K562 (cell line): Measurements from ENCODE around the gene CREB5. TPM values are rescaled to one million over a fixed set of nuclear protein-coding genes. Genes with fewer than 3 reads are reported as not detected.
"Not testable (repeated sequence)": the region's sequence is repeated elsewhere in the genome, so short reads cannot be mapped to it uniquely, and the experiment has no call there.

Source experiments
- ATAC-seq: fragments of 200-7000 bp; cut with Tn5 transposase; 3 replicates; pipeline ENCODE4 v1.9.1; 2020; ENCODE audit warnings: moderate library complexity
- BruUV-seq: library from RNA; stranded (reverse); fragments of 400-500 nt; replicated peaks from 2 replicates; lab custom pipeline; 2021; lab: Mats Ljungman, UMichigan
- CTCF ChIA-PET: fragments of 300-600 bp; formaldehyde crosslinking; extraction: SDS; loops from one replicate; lab custom pipeline; 2021; ENCODE audit warnings: low intra/inter-chr PET ratio; lab: Yijun Ruan, JAX
- POLR2A ChIA-PET: fragments of 300-600, 350-650 bp; sonication (Branson Sonifier 250); formaldehyde crosslinking; extraction: SDS; loops from one replicate; lab custom pipeline; 2021; ENCODE audit warnings: antibody characterized with exemption, inconsistent platforms; lab: Yijun Ruan, JAX
- DNase-seq, 4 experiments: peaks; one replicate each; pipeline versions ENCODE4 v3.0.0 to v3.0.0-alpha.2; 2011 to 2018; ENCODE audit warnings: low spot score in 3 of 4, mixed read lengths in 3 of 4; ENCODE audit errors: extremely low read depth in 1 of 4
- FAIRE-seq: peaks from 2 replicates; lab custom pipeline; 2011; peaks lifted over from hg19 to GRCh38; lab: Jason Lieb, UNC
- H2AFZ ChIP-seq: 2 replicates; pipeline ENCODE4 v1.6.0; 2011; ENCODE audit warnings: low read depth, low read length, control low read depth, inconsistent platforms
- H3K27ac ChIP-seq: fragments of 200-600 bp; 3 replicates; pipeline ENCODE4 v1.8.0; 2011; ENCODE audit warnings: low read depth, mild to moderate bottlenecking, control low read depth, inconsistent platforms, low read length, moderate library complexity, mixed read lengths; ENCODE audit errors: extremely low read depth
- H3K27me3 ChIP-seq, 2 experiments: fragments of 300-600 bp in 1 of 2; 2 replicates in 1 of 2; 3 replicates in 1 of 2; pipeline versions ENCODE4 v1.6.0 to v1.8.0; 2011; ENCODE audit warnings: inconsistent platforms in 2 of 2, low read length in 2 of 2, mild to moderate bottlenecking in 1 of 2, mixed read lengths in 1 of 2, moderate library complexity in 1 of 2; ENCODE audit not compliant: control insufficient read depth in 2 of 2, insufficient read depth in 2 of 2
- H3K36me3 ChIP-seq: fragments of 300-600 bp; 3 replicates; pipeline ENCODE4 v1.8.0; 2011; ENCODE audit warnings: mild to moderate bottlenecking, low read length, inconsistent platforms; ENCODE audit not compliant: control insufficient read depth, insufficient read depth
- H3K4me1 ChIP-seq, 2 experiments: fragments of 200-600 bp in 1 of 2; replicated peaks in 1 of 2; 2 replicates in 1 of 2; 3 replicates in 1 of 2; pipeline versions ENCODE4 v1.5.1 to v1.8.0; 2011; ENCODE audit warnings: inconsistent platforms in 2 of 2, low read length in 2 of 2, mild to moderate bottlenecking in 1 of 2, mixed read lengths in 1 of 2, moderate library complexity in 1 of 2; ENCODE audit not compliant: control insufficient read depth in 2 of 2, insufficient read depth in 2 of 2
- H3K4me2 ChIP-seq: 2 replicates; pipeline ENCODE4 v1.6.1; 2011; ENCODE audit warnings: low read length, control low read depth, inconsistent platforms, mixed read lengths; ENCODE audit not compliant: insufficient read depth
- H3K4me3 ChIP-seq: fragments of 200-600 bp; sonication (generic), shearing (Covaris generic); 2 replicates; pipeline ENCODE4 v1.5.1; 2016; ENCODE audit warnings: control low read depth, inconsistent platforms
- H3K79me2 ChIP-seq: fragments of 200-600 bp; 3 replicates; pipeline ENCODE4 v1.8.0; 2011; ENCODE audit warnings: low read length, inconsistent platforms; ENCODE audit not compliant: control insufficient read depth, insufficient read depth
- H3K9ac ChIP-seq, 2 experiments: 2 replicates each; pipeline versions ENCODE4 v1.6.0 to v1.6.1; 2011; ENCODE audit warnings: low read depth in 2 of 2, low read length in 2 of 2, control low read depth in 1 of 2, inconsistent platforms in 1 of 2, mild to moderate bottlenecking in 1 of 2, mixed read lengths in 1 of 2; ENCODE audit not compliant: insufficient read depth in 1 of 2
- H3K9me1 ChIP-seq: one replicate; pipeline ENCODE4 v1.6.0; 2011; ENCODE audit warnings: inconsistent platforms, mild to moderate bottlenecking, low read length, moderate library complexity; ENCODE audit not compliant: control insufficient read depth, insufficient read depth
- H3K9me3 ChIP-seq: replicated peaks from 2 replicates; pipeline ENCODE4 v1.5.1; 2011; ENCODE audit warnings: low read depth, low read length, inconsistent platforms; ENCODE audit not compliant: control insufficient read depth, insufficient read depth
- H4K20me1 ChIP-seq: replicated peaks from 2 replicates; pipeline ENCODE4 v1.6.1; 2011; ENCODE audit warnings: low read length, inconsistent platforms, mixed read lengths; ENCODE audit not compliant: control insufficient read depth, insufficient read depth
- BCL6 ChIP-seq: fragments of 250-450 bp; sonication (Bioruptor Pico); IDR thresholded peaks from 2 replicates; pipeline ENCODE4 v1.4.0; 2020
- CXXC5 ChIP-seq: fragments of 250-450 bp; sonication (Bioruptor Pico); IDR thresholded peaks from 2 replicates; pipeline ENCODE4 v1.8.0; 2022; ENCODE audit warnings: inconsistent platforms, mild to moderate bottlenecking, moderate library complexity
- E2F3 ChIP-seq: fragments of 250-450 bp; sonication (Bioruptor Pico); IDR thresholded peaks from 2 replicates; pipeline ENCODE4 v1.4.0; 2020; ENCODE audit warnings: mild to moderate bottlenecking
- ELK3 ChIP-seq: fragments of 450-650 bp; formaldehyde crosslinking; IDR thresholded peaks from 2 replicates; pipeline ENCODE4 v1.4.0; 2020; ENCODE audit warnings: mild to moderate bottlenecking
- ERF ChIP-seq: fragments of 450-650 bp; formaldehyde crosslinking; IDR thresholded peaks from 2 replicates; pipeline ENCODE4 v1.4.0; 2020; ENCODE audit warnings: mild to moderate bottlenecking, mixed read lengths
- HBP1 ChIP-seq: fragments of 450-650 bp; formaldehyde crosslinking; IDR thresholded peaks from 2 replicates; pipeline ENCODE4 v1.4.0; 2022; ENCODE audit warnings: missing genetic modification characterization
- KLF6 ChIP-seq: fragments of 250-450 bp; sonication (Bioruptor Pico); IDR thresholded peaks from 2 replicates; pipeline ENCODE4 v1.4.0; 2020; ENCODE audit warnings: mild to moderate bottlenecking, moderate library complexity, borderline replicate concordance
- NFXL1 ChIP-seq: fragments of 450-650 bp; formaldehyde crosslinking; IDR thresholded peaks from 2 replicates; pipeline ENCODE4 v1.4.0; 2021; ENCODE audit warnings: mild to moderate bottlenecking
- PYGO2 ChIP-seq: fragments of 450-650 bp; IDR thresholded peaks from 2 replicates; pipeline ENCODE4 v1.6.1; 2016; ENCODE audit warnings: mild to moderate bottlenecking, missing genetic modification characterization, moderate library complexity, missing compliant biosample characterization
- RFX1 ChIP-seq: fragments of 450-650 bp; IDR thresholded peaks from 2 replicates; pipeline ENCODE4 v1.6.1; 2016; ENCODE audit warnings: mild to moderate bottlenecking, moderate library complexity
- TEAD1 ChIP-seq, 2 experiments: fragments of 450-650 bp in 1 of 2; sonication (generic) in 1 of 2; formaldehyde crosslinking; IDR thresholded peaks; 2 replicates each; pipeline versions ENCODE4 v1.4.0 to v1.8.0; 2020 to 2022; ENCODE audit warnings: mild to moderate bottlenecking in 2 of 2, missing genetic modification reagents in 1 of 2
- YY1 ChIP-seq, 3 experiments: IDR thresholded peaks; 2 replicates each; pipeline ENCODE4 v1.6.1; 2011; ENCODE audit warnings: low read length in 2 of 3, mild to moderate bottlenecking in 2 of 3, moderate library complexity in 2 of 3, borderline replicate concordance in 1 of 3, control low read depth in 1 of 3, low read depth in 1 of 3; ENCODE audit not compliant: insufficient read depth in 3 of 3, insufficient replicate concordance in 2 of 3, control insufficient read depth in 1 of 3, insufficient read length in 1 of 3; ENCODE audit errors: extremely low read depth in 1 of 3
- ZBTB9 ChIP-seq: fragments of 450-650 bp; formaldehyde crosslinking; IDR thresholded peaks from 2 replicates; pipeline ENCODE4 v1.4.0; 2020; ENCODE audit warnings: mild to moderate bottlenecking, moderate library complexity
- ZNF41 ChIP-seq: fragments of 250-450 bp; sonication (Bioruptor Pico); conservative IDR thresholded peaks from 2 replicates; pipeline ENCODE4 v1.4.0; 2020; ENCODE audit warnings: mild to moderate bottlenecking
- ZNF449 ChIP-seq: fragments of 250-450 bp; sonication (Bioruptor Pico); IDR thresholded peaks from 2 replicates; pipeline ENCODE4 v1.8.0; 2022; ENCODE audit warnings: moderate library complexity, mild to moderate bottlenecking, inconsistent platforms
- ZNF668 ChIP-seq: fragments of 250-450 bp; sonication (Bioruptor Pico); IDR thresholded peaks from 2 replicates; pipeline ENCODE4 v1.8.0; 2022; ENCODE audit warnings: mild to moderate bottlenecking, inconsistent platforms
- WGBS: fragments of 100-300 bp; shearing (Covaris generic); methylation state at CpG from one replicate; pipeline ENCODE4 v1.1.6; 2016; ENCODE audit warnings: low coverage, mixed read lengths; ENCODE audit not compliant: insufficient coverage; ENCODE audit errors: missing lambda C conversion rate; 5-methylcytosine and 5-hydroxymethylcytosine counted together
- in situ Hi-C: fragments of 300-500 bp; cut with MboI; formaldehyde crosslinking; loops from 4 replicates; pipeline ENCODE4 v1.15.0; 2018; ENCODE audit warnings: inconsistent platforms, mixed read lengths
- intact Hi-C: fragments of 100-400 bp; cut with micrococcal nuclease; formaldehyde crosslinking; loops from 2 replicates; pipeline ENCODE4 v1.14.2; 2022
- polyA plus RNA-seq, 8 experiments: library from polyadenylated mRNA; depleted of rRNA in 4 of 8; stranded (reverse) in 5 of 8; unstranded in 3 of 8; fragments of >200 nt; fragmentation: Nextera tagmentation in 2 of 8; fragmentation: Illumina TruSeq in 1 of 8; extraction: Ambion mirVana in 2 of 8; extraction: Trizol in 1 of 8; gene quantifications; 2 replicates each; pipeline versions ENCODE4 v1.2.1 to v1.2.3, GENCODE V29; 2011 to 2014; ENCODE audit warnings: inconsistent platforms in 1 of 8, missing spikeins in 1 of 8
- total RNA-seq, 7 experiments: library from RNA; depleted of rRNA in 6 of 7; stranded (reverse); fragments of >200 nt in 6 of 7; fragmentation: Illumina TruSeq in 2 of 7; extraction: Trizol in 2 of 7; gene quantifications; 2 replicates each; pipeline versions ENCODE4 v1.2.1 to v1.2.3, GENCODE V29; 2011 to 2021; ENCODE audit warnings: low replicate concordance in 1 of 7

CREB5 gene
- total and polyA plus RNA-seq, 9 of the 15 experiments (the other 6 are each of a cell fraction or from before 2014, with no cell fraction given), result 0.33 to 6.4 (median 1.8) TPM

GRCh38 chr7:28825817-28826448 is 413.6 kb downstream of the CREB5 start:
- WGBS, result 0% methylated on average over 8 of the region's 8 CpGs
- H3K79me2 ChIP-seq, FAIRE-seq, H3K36me3 ChIP-seq, BruUV-seq, H3K27ac ChIP-seq, H3K27me3 ChIP-seq, H2AFZ ChIP-seq, H3K4me3 ChIP-seq, in situ Hi-C loops, H3K9me3 ChIP-seq, H3K4me1 ChIP-seq, H3K4me2 ChIP-seq, intact Hi-C loops, DNase-seq, H3K9me1 ChIP-seq, CTCF ChIA-PET, H4K20me1 ChIP-seq, H3K9ac ChIP-seq, POLR2A ChIA-PET, ATAC-seq: not testable (repeated sequence)
- peak in 1 of 3 experiments; percentile 46 for TF ChIP-seq YY1 (IDR thresholded peaks at IDR 0.05; ENCODE audit: borderline replicate concordance in 1 of 3, control insufficient read depth in 1 of 3, extremely low read depth in 1 of 3, insufficient read depth in 3 of 3, insufficient read length in 1 of 3, insufficient replicate concordance in 2 of 3, low read depth in 1 of 3, low read length in 2 of 3)
- TF ChIP-seq BCL6, result peak; percentile 55; the same call in 1 of the 2 replicates
- TF ChIP-seq PYGO2 (tag), result peak; percentile 89
- peak; percentile 35; the same call in 1 of the 2 replicates for TF ChIP-seq CXXC5 (CRISPR knock-in tag)
- TF ChIP-seq NFXL1 (CRISPR knock-in tag), result peak; percentile 63; the same call in 1 of the 2 replicates
- peak; percentile 82; the same call in 1 of the 2 replicates for TF ChIP-seq KLF6 (CRISPR knock-in tag)
- peak; percentile 71 for TF ChIP-seq RFX1
- TF ChIP-seq ZNF449, result peak; percentile 70
- TF ChIP-seq HBP1, result 0 out of 2 replicates have a peak, but pooled peaks have one; percentile 54
- TF ChIP-seq ERF (CRISPR knock-in tag), result peak; percentile 85; the same call in 1 of the 2 replicates
- peak; percentile 89; the same call in 1 of the 2 replicates for TF ChIP-seq ZBTB9 (CRISPR knock-in tag)
- TF ChIP-seq ELK3, result peak; percentile 24; the same call in 1 of the 2 replicates
- peak; percentile 61; the same call in 1 of the 2 replicates for TF ChIP-seq ZNF41 (CRISPR knock-in tag)
- TF ChIP-seq TEAD1 (CRISPR knock-in tag; IDR thresholded peaks at IDR 0.05), result peak in 1 of 2 experiments; percentile 80; a peak in 2 of 4 replicates
- TF ChIP-seq E2F3 (CRISPR knock-in tag), result peak; percentile 68; the same call in 1 of the 2 replicates
- peak; percentile 84; the same call in 1 of the 2 replicates for TF ChIP-seq ZNF668
